Activated CD4-positive, alpha-beta T cell treated with anti-CD3 and anti-CD28 coated beads for 36 hours (primary cell): ENCODE measurements around the gene RAET1E. TPM values are rescaled to one million over a fixed set of nuclear protein-coding genes. Genes with fewer than 3 reads are reported as not detected.
"Not testable (repeated sequence)": the region's sequence is repeated elsewhere in the genome, so short reads cannot be mapped to it uniquely, and the experiment has no call there.

Experiments used
- ATAC-seq: fragments of 200-7000 bp; cut with Tn5 transposase; one replicate; pipeline ENCODE4 v1.10.0; 2021; ENCODE audit warnings: mild to moderate bottlenecking, moderate library complexity
- CTCF ChIA-PET: fragments of 350-600 bp; sonication (Branson Sonifier 250); formaldehyde crosslinking; loops from one replicate; lab custom pipeline; 2021; ENCODE audit warnings: antibody characterized with exemption; lab: Charles Lee
- POLR2A ChIA-PET: fragments of 350-600 bp; sonication (Branson Sonifier 250); formaldehyde crosslinking; loops from one replicate; lab custom pipeline; 2021; ENCODE audit warnings: antibody characterized with exemption, inconsistent platforms; lab: Charles Lee
- DNase-seq: peaks from one replicate; pipeline ENCODE4 v3.0.0-alpha.2; 2020
- H3K27ac Mint-ChIP-seq: one replicate; pipeline ENCODE4 v1.8.0; 2021; ENCODE audit warnings: mixed read lengths
- H3K27me3 Mint-ChIP-seq: one replicate; pipeline ENCODE4 v1.8.0; 2021; ENCODE audit warnings: mixed read lengths
- H3K36me3 Mint-ChIP-seq: one replicate; pipeline ENCODE4 v1.8.0; 2021; ENCODE audit warnings: low read depth, mixed read lengths
- H3K4me1 Mint-ChIP-seq: one replicate; pipeline ENCODE4 v1.8.0; 2021; ENCODE audit warnings: mixed read lengths
- H3K4me3 Mint-ChIP-seq: one replicate; pipeline ENCODE4 v1.8.0; 2021; ENCODE audit warnings: mild to moderate bottlenecking, moderate library complexity, mixed read lengths
- H3K9me3 Mint-ChIP-seq: one replicate; pipeline ENCODE4 v1.8.0; 2021; ENCODE audit warnings: low read depth, mixed read lengths
- intact Hi-C, 2 experiments: fragments of 100-400 bp; cut with DNase I in 1 of 2; cut with micrococcal nuclease in 1 of 2; formaldehyde crosslinking; loops; one replicate each; pipeline versions ENCODE4 v1.14.2 to v1.15.1; 2022 to 2024; cut with DNase I, micrococcal nuclease
- total RNA-seq, 2 experiments: library from RNA; stranded (reverse); gene quantifications; one replicate each; pipeline ENCODE4 v1.2.3, GENCODE V29; 2021

The RAET1E gene
- total RNA-seq, 2 experiments from 2014 or later = not detected

- ATAC-seq, H3K4me3 Mint-ChIP-seq, H3K27me3 Mint-ChIP-seq, intact Hi-C loops, H3K4me1 Mint-ChIP-seq, DNase-seq, H3K36me3 Mint-ChIP-seq, POLR2A ChIA-PET, H3K27ac Mint-ChIP-seq: not testable (repeated sequence)
- CTCF ChIA-PET = interaction anchor here (0.6 kb wide), 1 partner anchor 70 kb away, joined by 3 read pairs; no protein-coding TSS in a partner anchor
- H3K9me3 Mint-ChIP-seq = peaks cover 13% of the 10 kb centered on the region
These were observed 10.6 kb upstream of the RAET1E start for GRCh38 chr6:149908480-149908879.

- Mint-ChIP-seq H3K9me3 (peaks cover 13% of the 10 kb centered on the region), H3K36me3 (peaks cover 3% of the 10 kb centered on the region), H3K27ac (no peak overlapping the region), H3K4me1 (no peaks in the 10 kb centered on the region), H3K27me3 (peaks cover 6% of the 10 kb centered on the region), H3K4me3 (no peak overlapping the region)
- ChIA-PET CTCF (no interaction called here), POLR2A (no interaction called here)
- DNase-seq = no peak
- intact Hi-C loops = no loop called here
- no peak for ATAC-seq
These were observed 9.4 kb upstream of the RAET1E start for GRCh38 chr6:149907317-149907716.

GRCh38 chr6:149906405-149906804, 8.5 kb upstream of the RAET1E start:
- POLR2A ChIA-PET = interaction anchor here (1.0 kb wide), 1 partner anchor 21 kb away, joined by 3 read pairs; no protein-coding TSS in a partner anchor

DNA sequence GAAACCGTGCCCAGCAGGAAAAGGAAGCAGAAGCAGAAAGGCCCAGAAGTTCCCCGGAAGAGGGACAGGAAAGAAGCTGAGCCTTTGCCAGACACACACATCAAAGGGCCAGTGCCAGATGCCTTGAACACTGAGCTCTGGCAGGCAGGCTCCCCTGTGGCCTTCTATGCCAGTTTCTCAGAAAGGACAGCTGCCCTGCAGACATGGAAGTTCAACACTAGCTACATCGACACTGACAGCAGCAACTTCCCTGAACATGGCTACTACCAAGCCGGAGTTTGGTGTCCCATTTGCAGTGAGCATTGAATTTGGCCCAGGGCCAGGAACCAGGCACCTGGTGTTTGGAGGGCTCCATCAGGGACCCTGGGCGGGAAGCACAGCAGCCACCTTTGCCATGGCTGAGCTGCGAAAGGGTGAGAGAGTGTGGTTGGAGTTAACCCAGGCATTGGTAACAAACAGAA, 8.0 kb upstream of the RAET1E start:
- DNase-seq (no peak), ATAC-seq (no peak)
- POLR2A ChIA-PET = interaction anchor here (0.7 to 1.0 kb wide), 2 partner anchors 20 to 366 kb away, joined by 3 read pairs; no protein-coding TSS in a partner anchor
- H3K4me1 Mint-ChIP-seq = no peaks in the 10 kb centered on the region
- H3K4me3 Mint-ChIP-seq = no peak overlapping the region
- peaks cover 3% of the 10 kb centered on the region for H3K36me3 Mint-ChIP-seq
- no peak overlapping the region for H3K27ac Mint-ChIP-seq
- peaks cover 6% of the 10 kb centered on the region for H3K27me3 Mint-ChIP-seq
- CTCF ChIA-PET = interaction anchor here (1.2 to 1.6 kb wide), 3 partner anchors 14 to 165 kb away, joined by 3 to 6 read pairs (median 4); no protein-coding TSS in a partner anchor
- intact Hi-C loops = no loop called here
- H3K9me3 Mint-ChIP-seq = peaks cover 13% of the 10 kb centered on the region

More at GRCh38 chr6:149906405-149906804, 8.5 kb upstream of the RAET1E start:
- H3K36me3 Mint-ChIP-seq = peaks cover 3% of the 10 kb centered on the region
- ATAC-seq = no peak
- H3K9me3 Mint-ChIP-seq = peaks cover 13% of the 10 kb centered on the region
- no peak overlapping the region for H3K4me3 Mint-ChIP-seq
- H3K4me1 Mint-ChIP-seq = no peaks in the 10 kb centered on the region
- peaks cover 8% of the 10 kb centered on the region for H3K27me3 Mint-ChIP-seq
- DNase-seq = no peak
- H3K27ac Mint-ChIP-seq = no peak overlapping the region
- intact Hi-C loops = no loop called here
- CTCF ChIA-PET = interaction anchor here (1.2 to 1.6 kb wide), 2 partner anchors 14 to 110 kb away, joined by 3 to 4 read pairs; no protein-coding TSS in a partner anchor

DNA sequence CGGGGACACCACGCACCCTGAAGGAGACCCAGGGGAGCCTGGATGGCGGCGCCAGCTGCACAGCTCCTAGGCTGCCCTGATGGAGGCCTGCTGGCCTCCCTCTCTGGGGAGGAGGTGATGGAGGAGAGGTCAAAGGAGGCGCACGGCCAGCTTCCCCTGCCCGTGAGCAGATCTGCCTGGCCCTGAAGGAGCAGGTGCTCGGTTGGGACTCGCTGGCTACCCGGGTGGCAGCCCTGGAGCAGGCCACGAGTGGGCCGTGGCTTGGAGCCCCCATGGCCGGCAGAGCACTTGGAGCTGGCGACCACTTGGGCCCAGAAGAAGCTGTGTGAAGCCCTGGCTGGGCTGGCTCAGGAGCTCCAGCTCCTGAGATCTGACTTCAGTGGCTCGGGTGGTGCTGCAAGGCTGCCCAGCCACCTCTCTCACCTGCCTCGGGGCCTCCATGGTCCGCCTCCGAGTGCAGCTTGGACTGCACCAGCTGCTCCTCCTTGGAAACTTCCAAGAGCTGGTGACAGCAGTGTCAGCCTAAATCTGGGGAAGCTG, 7.5 kb upstream of the RAET1E start:
- Mint-ChIP-seq H3K27me3 (peaks cover 3% of the 10 kb centered on the region), H3K4me3 (no peak overlapping the region), H3K27ac (no peak overlapping the region), H3K4me1 (no peaks in the 10 kb centered on the region), H3K9me3 (peaks cover 13% of the 10 kb centered on the region), H3K36me3 (peaks cover 3% of the 10 kb centered on the region)
- ATAC-seq (no peak), DNase-seq (no peak)
- intact Hi-C loops = no loop called here
- CTCF ChIA-PET = interaction anchor here (0.9 to 1.6 kb wide), 5 partner anchors 11 to 165 kb away, joined by 3 to 6 read pairs (median 3); no protein-coding TSS in a partner anchor
- POLR2A ChIA-PET = interaction anchor here (0.7 to 1.0 kb wide), 2 partner anchors 20 to 366 kb away, joined by 3 read pairs; no protein-coding TSS in a partner anchor

GRCh38 chr6:149904661-149905370, 6.9 kb upstream of the RAET1E start:
- ATAC-seq (no peak), DNase-seq (no peak)
- H3K4me1 Mint-ChIP-seq = no peaks in the 10 kb centered on the region
- H3K27ac Mint-ChIP-seq = no peak overlapping the region
- H3K9me3 Mint-ChIP-seq = peaks cover 13% of the 10 kb centered on the region
- H3K36me3 Mint-ChIP-seq = peaks cover 3% of the 10 kb centered on the region
- ChIA-PET CTCF (interaction anchor here (0.9 to 1.6 kb wide), 5 partner anchors 11 to 166 kb away, joined by 3 to 6 read pairs (median 3); no protein-coding TSS in a partner anchor), POLR2A (no interaction called here)
- H3K27me3 Mint-ChIP-seq = peaks cover 3% of the 10 kb centered on the region
- intact Hi-C loops = no loop called here
- no peak overlapping the region for H3K4me3 Mint-ChIP-seq

DNA sequence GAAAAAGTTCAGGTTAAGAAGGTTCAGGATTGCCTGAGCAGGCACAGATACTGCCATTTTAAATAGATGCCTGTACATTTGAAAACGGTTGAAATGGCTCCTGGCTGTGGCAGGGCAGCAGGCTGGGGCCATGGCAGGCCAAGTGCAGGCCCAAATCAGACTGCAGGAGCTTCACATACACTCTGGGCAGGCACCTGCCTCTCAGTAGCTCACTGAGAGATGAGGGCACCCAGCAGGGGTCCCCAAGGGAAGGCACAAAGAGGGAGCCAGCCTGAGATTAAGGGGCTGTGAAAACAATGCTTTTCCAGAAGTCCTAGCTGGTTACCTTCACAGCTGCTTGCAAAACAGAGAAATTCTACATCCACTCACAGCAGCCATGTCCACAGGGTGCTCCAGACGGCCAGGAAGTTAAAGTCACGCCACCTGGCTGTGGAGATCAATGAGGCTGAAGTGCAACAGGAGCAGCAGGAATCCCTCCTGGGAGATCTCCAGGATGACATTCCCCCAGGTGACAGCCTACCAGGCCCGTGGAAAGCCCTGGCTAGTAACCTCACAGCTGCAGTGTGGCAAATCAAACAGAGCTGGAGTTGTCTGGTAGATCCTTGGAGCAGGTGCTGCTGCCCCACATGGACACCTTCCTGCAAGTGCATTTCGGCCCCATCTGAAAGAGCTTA, 6.2 kb upstream of the RAET1E start:
- no peak overlapping the region for H3K27ac Mint-ChIP-seq
- ATAC-seq (no peak), DNase-seq (no peak)
- H3K4me3 Mint-ChIP-seq = no peak overlapping the region
- ChIA-PET POLR2A (interaction anchor here (0.7 kb wide), 1 partner anchor 103 kb away, joined by 3 read pairs; no protein-coding TSS in a partner anchor), CTCF (interaction anchor here (0.7 to 1.6 kb wide), 4 partner anchors 10 to 166 kb away, joined by 3 to 6 read pairs (median 3); no protein-coding TSS in a partner anchor)
- H3K36me3 Mint-ChIP-seq = peaks cover 3% of the 10 kb centered on the region
- H3K9me3 Mint-ChIP-seq = peaks cover 13% of the 10 kb centered on the region
- H3K27me3 Mint-ChIP-seq = peaks cover 3% of the 10 kb centered on the region
- H3K4me1 Mint-ChIP-seq = no peaks in the 10 kb centered on the region
- intact Hi-C loops = no loop called here

- Mint-ChIP-seq H3K4me1 (peaks cover 4% of the 10 kb centered on the region), H3K36me3 (no peaks in the 10 kb centered on the region), H3K27ac (no peak overlapping the region), H3K9me3 (no peaks in the 10 kb centered on the region), H3K4me3 (no peak overlapping the region), H3K27me3 (peaks cover 3% of the 10 kb centered on the region)
- no peak for DNase-seq
- CTCF ChIA-PET = no interaction called here
- ATAC-seq = no peak
- intact Hi-C loops = no loop called here
- POLR2A ChIA-PET = no interaction called here
These were observed 3.7 kb upstream of the RAET1E start for GRCh38 chr6:149901444-149902140.

GRCh38 chr6:149900620-149901443, 2.9 kb upstream of the RAET1E start:
- ATAC-seq (no peak), DNase-seq (no peak)
- intact Hi-C loops = no loop called here
- no peaks in the 10 kb centered on the region for H3K36me3 Mint-ChIP-seq
- CTCF ChIA-PET = interaction anchor here (0.8 kb wide), 1 partner anchor 84 kb away, joined by 3 read pairs; no protein-coding TSS in a partner anchor
- H3K27me3 Mint-ChIP-seq = peaks cover 3% of the 10 kb centered on the region
- no peak overlapping the region for H3K4me3 Mint-ChIP-seq
- H3K4me1 Mint-ChIP-seq = peaks cover 12% of the 10 kb centered on the region
- no peaks in the 10 kb centered on the region for H3K9me3 Mint-ChIP-seq
- H3K27ac Mint-ChIP-seq = no peak overlapping the region
- POLR2A ChIA-PET = no interaction called here

DNA sequence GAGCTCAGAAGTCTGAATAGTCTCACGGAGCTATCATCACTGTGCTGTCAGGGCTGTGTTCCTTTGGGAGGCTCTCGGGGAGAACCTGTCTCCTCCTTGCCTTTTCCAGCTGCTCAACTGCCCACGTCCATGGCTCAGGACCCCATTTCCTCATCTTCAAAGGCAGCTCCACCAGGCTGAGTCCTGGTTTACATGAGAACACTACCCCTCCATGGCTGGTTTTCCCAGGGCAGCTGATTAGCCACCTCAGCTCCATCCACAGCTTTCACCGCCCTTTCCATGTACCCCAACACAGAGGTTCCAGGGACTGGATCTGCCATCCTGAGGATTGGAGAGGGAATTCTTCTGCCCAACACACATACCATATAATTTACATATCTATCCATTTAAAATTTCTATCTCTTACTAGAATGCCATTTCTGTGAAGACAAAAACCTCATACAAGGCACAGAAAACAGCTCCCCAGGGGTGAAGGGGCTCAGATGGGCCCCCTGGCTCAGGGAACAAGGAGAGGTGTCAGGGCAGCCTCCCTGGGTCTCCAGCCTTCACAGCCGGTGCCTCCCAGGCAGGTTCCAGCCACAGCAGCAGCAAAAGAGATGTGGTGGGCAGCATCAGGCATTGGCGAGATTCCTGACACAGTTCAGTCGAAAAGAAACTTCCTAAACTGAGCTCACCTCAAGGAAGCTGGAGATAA, 2.2 kb upstream of the RAET1E start:
- no peaks in the 10 kb centered on the region for H3K36me3 Mint-ChIP-seq
- ChIA-PET POLR2A (no interaction called here), CTCF (interaction anchor here (0.8 kb wide), 1 partner anchor 83 kb away, joined by 3 read pairs; no protein-coding TSS in a partner anchor)
- H3K27me3 Mint-ChIP-seq = peaks cover 3% of the 10 kb centered on the region
- no peaks in the 10 kb centered on the region for H3K9me3 Mint-ChIP-seq
- intact Hi-C loops = no loop called here
- DNase-seq = no peak
- no peak overlapping the region for H3K27ac Mint-ChIP-seq
- H3K4me3 Mint-ChIP-seq = no peak overlapping the region
- no peak for ATAC-seq
- H3K4me1 Mint-ChIP-seq = peaks cover 15% of the 10 kb centered on the region
